Transverse colon (tissue), 4 donors: ENCODE results near the gene CRHR2. TPM values are rescaled to one million over a fixed set of nuclear protein-coding genes. Genes with fewer than 3 reads are reported as not detected.

Experiments
- DNase-seq: peaks from one replicate; pipeline ENCODE4 v3.0.0-alpha.2; 2019
- H3K27ac ChIP-seq, 4 donors: fragments of 200-600 bp; sonication (generic); 2 replicates each; pipeline ENCODE4 v1.5.1; 2016 to 2018; ENCODE audit warnings: inconsistent platforms in 4 of 4
- H3K27me3 ChIP-seq: fragments of 200-600 bp; sonication (generic); 2 replicates; pipeline ENCODE4 v1.5.1; 2017; ENCODE audit warnings: inconsistent platforms
- H3K36me3 ChIP-seq, 4 donors: fragments of 200-600 bp; sonication (generic); 2 replicates each; pipeline ENCODE4 v1.5.1; 2017 to 2019; ENCODE audit warnings: inconsistent platforms in 4 of 4
- H3K4me1 ChIP-seq, 4 donors: fragments of 200-600 bp; sonication (generic); 2 replicates each; pipeline ENCODE4 v1.5.1; 2017 to 2020; ENCODE audit warnings: inconsistent platforms in 4 of 4
- H3K4me3 ChIP-seq, 4 donors: fragments of 200-600 bp; sonication (generic); 1 replicate in 1 of 4; 2 replicates in 3 of 4; pipeline versions ENCODE4 v1.5.1 to v1.6.1; 2017 to 2019; ENCODE audit warnings: inconsistent platforms in 4 of 4
- H3K9me3 ChIP-seq, 2 donors: fragments of 200-600 bp; sonication (generic); 2 replicates each; pipeline ENCODE4 v1.5.1; 2017 to 2019; ENCODE audit warnings: inconsistent platforms in 2 of 2
- EP300 ChIP-seq: sonication (generic); formaldehyde crosslinking; IDR thresholded peaks from one replicate; pipeline ENCODE4 v1.6.1; 2017; ENCODE audit warnings: antibody characterized with exemption, low read depth
- POLR2A ChIP-seq: fragments of 450-650 bp; IDR thresholded peaks from one replicate; pipeline ENCODE4 v1.6.1; 2016; ENCODE audit warnings: antibody characterized with exemption, mild to moderate bottlenecking, moderate library complexity
- POLR2AphosphoS5 ChIP-seq, 3 donors: sonication (generic); formaldehyde crosslinking; IDR thresholded peaks; one replicate each; pipeline ENCODE4 v1.6.1; 2016; ENCODE audit warnings: antibody characterized with exemption in 3 of 3
- WGBS, 2 donors: methylation state at CpG; one replicate each; pipeline ENCODE4 v1.1.5; 2018; ENCODE audit warnings: low coverage in 1 of 2; 5-methylcytosine and 5-hydroxymethylcytosine counted together
- in situ Hi-C, 4 donors: fragments of 200-750 bp; cut with MboI; loops; one replicate each; pipeline versions ENCODE4 v1.15.0 to v1.15.1; 2017; ENCODE audit warnings: low sequenced_read_pairs in 3 of 4, low pct_ligation_motif_present in 1 of 4, low pct_unique_long_range_greater_than_20kb in 1 of 4
- intact Hi-C: fragments of 100-400 bp; cut with DNase I; formaldehyde crosslinking; loops from one replicate; pipeline ENCODE4 v1.15.1; 2023; ENCODE audit warnings: low total_unique reads
- total RNA-seq, 4 donors: library from RNA; depleted of rRNA; stranded (reverse); fragments of >200 nt; gene quantifications; one replicate each; pipeline ENCODE4 v1.1.0, GENCODE V29; 2016
- TF ChIP-seq, protein P1 (sequence below), 5 experiments: fragments of 200-600 bp in 3 of 5; fragments of 450-650 bp in 2 of 5; sonication (generic) in 3 of 5; IDR thresholded peaks; 1 replicate in 2 of 5; 2 replicates in 3 of 5; pipeline ENCODE4 v1.5.1; 2016 to 2017; ENCODE audit warnings: antibody characterized with exemption in 5 of 5, inconsistent platforms in 3 of 5, mild to moderate bottlenecking in 2 of 5, moderate library complexity in 1 of 5

The CRHR2 gene
- total RNA-seq, 4 donors from 2014 or later = not detected

- Histone ChIP-seq H3K27me3 (no peaks in the 10 kb centered on the region), H3K27ac (no peak overlapping the region), H3K4me3 (no peak overlapping the region), H3K36me3 (no peaks in the 10 kb centered on the region), H3K9me3 (no peaks in the 10 kb centered on the region), H3K4me1 (no peaks in the 10 kb centered on the region)
- TF ChIP-seq EP300 (no peak), POLR2AphosphoS5 (IDR thresholded peaks at IDR 0.05) (no peak)
- in situ Hi-C loops (no loop called here), intact Hi-C loops (no loop called here)
- no peak for DNase-seq
- WGBS, 2 donors = 85 to 100% methylated on average over 1 to 3 of the region's 3 CpGs
These were observed 15.1 kb downstream of the CRHR2 start for GRCh38 chr7:30667172-30667571.

GRCh38 chr7:30665449-30665848 is 16.8 kb downstream of the CRHR2 start:
- Histone ChIP-seq H3K27ac (no peak overlapping the region), H3K36me3 (no peaks in the 10 kb centered on the region), H3K27me3 (no peaks in the 10 kb centered on the region), H3K4me1 (no peaks in the 10 kb centered on the region), H3K9me3 (no peaks in the 10 kb centered on the region), H3K4me3 (no peak overlapping the region)
- intact Hi-C loops (no loop called here), in situ Hi-C loops (no loop called here)
- TF ChIP-seq POLR2A (no peak), EP300 (no peak), POLR2AphosphoS5 (IDR thresholded peaks at IDR 0.05) (no peak)
- TF ChIP-seq, protein P1, sequence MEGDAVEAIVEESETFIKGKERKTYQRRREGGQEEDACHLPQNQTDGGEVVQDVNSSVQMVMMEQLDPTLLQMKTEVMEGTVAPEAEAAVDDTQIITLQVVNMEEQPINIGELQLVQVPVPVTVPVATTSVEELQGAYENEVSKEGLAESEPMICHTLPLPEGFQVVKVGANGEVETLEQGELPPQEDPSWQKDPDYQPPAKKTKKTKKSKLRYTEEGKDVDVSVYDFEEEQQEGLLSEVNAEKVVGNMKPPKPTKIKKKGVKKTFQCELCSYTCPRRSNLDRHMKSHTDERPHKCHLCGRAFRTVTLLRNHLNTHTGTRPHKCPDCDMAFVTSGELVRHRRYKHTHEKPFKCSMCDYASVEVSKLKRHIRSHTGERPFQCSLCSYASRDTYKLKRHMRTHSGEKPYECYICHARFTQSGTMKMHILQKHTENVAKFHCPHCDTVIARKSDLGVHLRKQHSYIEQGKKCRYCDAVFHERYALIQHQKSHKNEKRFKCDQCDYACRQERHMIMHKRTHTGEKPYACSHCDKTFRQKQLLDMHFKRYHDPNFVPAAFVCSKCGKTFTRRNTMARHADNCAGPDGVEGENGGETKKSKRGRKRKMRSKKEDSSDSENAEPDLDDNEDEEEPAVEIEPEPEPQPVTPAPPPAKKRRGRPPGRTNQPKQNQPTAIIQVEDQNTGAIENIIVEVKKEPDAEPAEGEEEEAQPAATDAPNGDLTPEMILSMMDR (IDR thresholded peaks at IDR 0.05) = no peak
- 80 to 96% methylated on average over 4 to 11 of the region's 11 CpGs for WGBS, 2 donors
- DNase-seq = no peak

DNA sequence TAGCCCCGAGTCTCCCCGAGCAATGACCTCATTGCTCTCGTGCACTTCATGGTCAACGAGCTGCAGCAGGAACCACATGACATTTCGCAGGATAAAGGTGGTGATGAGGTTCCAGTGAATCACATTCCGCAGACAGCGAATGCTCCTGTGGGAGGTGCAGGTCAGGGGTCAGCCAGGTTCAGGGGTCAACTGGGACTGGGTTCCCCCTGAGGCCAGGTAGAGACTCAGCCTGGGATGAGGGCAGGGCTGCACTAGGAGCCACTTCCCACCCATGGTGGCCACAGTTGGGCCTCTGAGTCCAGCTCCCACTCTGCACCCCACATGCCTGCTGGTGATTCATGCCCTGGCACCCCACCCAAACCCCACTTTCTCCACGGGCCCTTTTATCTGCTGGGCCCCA is 17.2 kb downstream of the CRHR2 start:
- intact Hi-C loops = no loop called here
- Histone ChIP-seq H3K27ac (no peak overlapping the region), H3K36me3 (no peaks in the 10 kb centered on the region), H3K4me3 (no peak overlapping the region), H3K9me3 (no peaks in the 10 kb centered on the region), H3K4me1 (no peaks in the 10 kb centered on the region), H3K27me3 (no peaks in the 10 kb centered on the region)
- whole genome bisulfite sequencing, 2 donors = 72% methylated on average over 8 of the region's 8 CpGs; no CpG with 5 or more reads in 1 of the 2 donors
- no peak for DNase-seq
- TF ChIP-seq POLR2A = no peak
- no peak for TF ChIP-seq POLR2AphosphoS5 (IDR thresholded peaks at IDR 0.05)
- TF ChIP-seq, protein P1 (IDR thresholded peaks at IDR 0.05) = no peak
- no peak for TF ChIP-seq EP300
- in situ Hi-C loops = no loop called here

DNA sequence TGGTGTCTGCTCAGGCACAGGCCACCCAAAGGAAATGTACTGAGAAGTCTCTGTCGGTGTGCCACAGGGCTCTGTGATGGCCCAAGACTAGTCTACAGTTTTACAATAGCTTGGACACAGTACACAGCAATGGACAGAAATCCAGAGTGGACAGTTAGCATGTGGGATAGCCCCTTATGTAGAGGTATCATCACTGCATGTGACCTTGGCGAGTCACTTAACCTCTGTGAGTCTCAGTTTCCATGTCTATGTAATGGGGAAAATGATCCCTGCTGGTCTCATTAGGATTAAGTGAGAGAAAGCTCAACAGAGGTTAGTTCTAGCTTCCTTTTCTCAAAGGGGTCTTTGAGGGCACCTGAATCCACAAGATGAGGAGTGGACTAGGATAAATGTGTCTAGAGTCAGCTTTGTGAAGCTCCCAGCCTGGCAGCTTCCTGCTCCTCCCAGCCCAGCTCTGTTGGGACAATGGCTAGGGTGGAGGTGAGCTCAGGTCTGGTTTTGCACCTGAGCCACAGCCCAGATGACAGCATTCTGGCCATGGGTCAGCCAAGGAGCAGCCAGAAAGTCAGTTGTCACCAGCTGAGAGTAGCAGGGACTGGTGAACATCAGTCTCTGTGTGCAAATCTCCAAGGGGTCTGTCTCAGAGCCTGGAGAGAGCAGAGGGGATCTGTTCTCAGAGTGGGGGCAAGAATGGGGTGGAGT is 17.9 kb downstream of the CRHR2 start:
- H3K4me3 ChIP-seq = no peak overlapping the region
- H3K4me1 ChIP-seq = no peaks in the 10 kb centered on the region
- in situ Hi-C loops (no loop called here), intact Hi-C loops (no loop called here)
- no peak overlapping the region for H3K27ac ChIP-seq
- H3K9me3 ChIP-seq = no peaks in the 10 kb centered on the region
- TF ChIP-seq, protein P1 (IDR thresholded peaks at IDR 0.05) = no peak
- TF ChIP-seq POLR2AphosphoS5 (IDR thresholded peaks at IDR 0.05) (no peak), EP300 (no peak), POLR2A (no peak)
- no peaks in the 10 kb centered on the region for H3K36me3 ChIP-seq
- 88% methylated on average over 2 of the region's 2 CpGs; no CpG with 5 or more reads in 1 of the 2 donors for WGBS, 2 donors
- no peaks in the 10 kb centered on the region for H3K27me3 ChIP-seq
- DNase-seq = no peak

DNA sequence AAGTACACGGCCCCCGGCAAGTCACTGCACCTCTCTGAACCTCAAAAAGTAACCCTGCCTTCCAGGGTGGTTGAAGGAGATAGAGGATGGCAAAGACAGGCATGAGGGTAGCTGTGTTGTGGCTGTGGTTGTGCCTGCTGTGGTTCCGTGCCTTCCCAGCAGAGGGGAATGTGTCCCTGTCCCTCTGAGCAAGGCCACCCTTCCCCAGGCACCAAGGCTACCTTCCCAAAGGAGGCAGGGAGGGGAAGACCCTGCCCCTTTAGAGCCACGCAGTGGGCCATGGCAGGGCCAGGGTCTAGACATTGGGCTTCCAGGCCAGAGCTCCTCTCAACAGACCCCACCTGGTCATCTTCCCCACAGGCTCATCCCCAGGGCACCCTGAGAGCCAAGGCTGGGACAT is 18.8 kb downstream of the CRHR2 start:
- H3K9me3 ChIP-seq = no peaks in the 10 kb centered on the region
- in situ Hi-C loops (no loop called here), intact Hi-C loops (no loop called here)
- no peaks in the 10 kb centered on the region for H3K36me3 ChIP-seq
- H3K4me1 ChIP-seq = no peaks in the 10 kb centered on the region
- no peak overlapping the region for H3K27ac ChIP-seq
- no peak for DNase-seq
- H3K27me3 ChIP-seq = no peaks in the 10 kb centered on the region
- TF ChIP-seq POLR2AphosphoS5 (IDR thresholded peaks at IDR 0.05) (no peak), EP300 (no peak), POLR2A (no peak)
- TF ChIP-seq, protein P1 (IDR thresholded peaks at IDR 0.05) = no peak
- 70 to 72% methylated on average over 2 to 4 of the region's 4 CpGs for WGBS, 2 donors
- no peak overlapping the region for H3K4me3 ChIP-seq
